HT-29 (cell line): ENCODE results near the gene B3GLCT. TPM values are rescaled to one million over a fixed set of nuclear protein-coding genes. Genes with fewer than 3 reads are reported as not detected.

Experiments used
- DNase-seq: peaks from one replicate; pipeline ENCODE4 v3.0.0-alpha.2; 2015; ENCODE audit warnings: low spot score
- total RNA-seq: library from RNA; depleted of rRNA; stranded (reverse); fragments of >200 nt; shearing (Covaris generic); gene quantifications from 2 replicates; pipeline ENCODE4 v1.2.3, GENCODE V29; 2014; rRNA removed

Gene B3GLCT
- total RNA-seq, 1 experiment from 2014 or later, result 9.0 TPM

GRCh38 chr13:31349156-31349555 lies 149.4 kb downstream of the B3GLCT start:
- no peak for DNase-seq

- no peak for DNase-seq
Observed at GRCh38 chr13:31350560-31350959, 150.8 kb downstream of the B3GLCT start.

GRCh38 chr13:31351376-31351775 lies 151.6 kb downstream of the B3GLCT start:
- DNase-seq, result no peak

- no peak for DNase-seq
Observed at GRCh38 chr13:31352467-31352866, 152.7 kb downstream of the B3GLCT start.

- DNase-seq, result no peak
Observed at GRCh38 chr13:31355001-31355400, 155.2 kb downstream of the B3GLCT start.

- DNase-seq, result no peak
Observed at GRCh38 chr13:31356991-31357390, 157.2 kb downstream of the B3GLCT start.

- no peak for DNase-seq
Observed at GRCh38 chr13:31357581-31357980, 157.8 kb downstream of the B3GLCT start.

- no peak for DNase-seq
Observed at GRCh38 chr13:31361673-31362072, 161.9 kb downstream of the B3GLCT start.

- no peak for DNase-seq
Observed at GRCh38 chr13:31365630-31366029, 165.9 kb downstream of the B3GLCT start.

- no peak for DNase-seq
Observed at GRCh38 chr13:31367410-31367809, 167.6 kb downstream of the B3GLCT start.

GRCh38 chr13:31369213-31369612 lies 169.4 kb downstream of the B3GLCT start:
- peak; percentile 39 for DNase-seq

GRCh38 chr13:31372454-31372853 lies 172.7 kb downstream of the B3GLCT start:
- DNase-seq, result no peak

GRCh38 chr13:31374682-31375081 lies 174.9 kb downstream of the B3GLCT start:
- DNase-seq, result no peak

- no peak for DNase-seq
Observed at GRCh38 chr13:31377946-31378345, 178.2 kb downstream of the B3GLCT start.

GRCh38 chr13:31380715-31381114 lies 180.9 kb downstream of the B3GLCT start:
- no peak for DNase-seq

Other genes starting within 250 kb of the B3GLCT start
- 108 and 118 TPM in 2 replicates for gene HSPH1, start 38.1 kb upstream of the B3GLCT start, total RNA-seq